Retinal pigment epithelial cell (primary cell): ENCODE measurements around the gene BCL2L11.

Source experiments
- DNase-seq: peaks from one replicate; pipeline ENCODE4 v3.0.0-alpha.2; 2010; ENCODE audit warnings: low read depth
- H3K4me3 ChIP-seq: 2 replicates; pipeline ENCODE4 v1.5.1; 2011; ENCODE audit warnings: mild to moderate bottlenecking, low read length, control low read depth, moderate library complexity
- CTCF ChIP-seq: conservative IDR thresholded peaks from 2 replicates; pipeline ENCODE4 v1.5.1; 2011; ENCODE audit warnings: low read depth, low read length, control low read depth, inconsistent platforms

BCL2L11 gene

GRCh38 chr2:111145103-111145760 is 24.5 kb downstream of the BCL2L11 start:
- DNase-seq, result no peak

GRCh38 chr2:111145951-111146350 is 25.2 kb downstream of the BCL2L11 start:
- no peak for TF ChIP-seq CTCF
- DNase-seq, result no peak
- no peak overlapping the region for H3K4me3 ChIP-seq

More at GRCh38 chr2:111145103-111145760, 24.5 kb downstream of the BCL2L11 start:
- no peak overlapping the region for H3K4me3 ChIP-seq
- no peak for TF ChIP-seq CTCF

- no peak for TF ChIP-seq CTCF
- H3K4me3 ChIP-seq, result no peak overlapping the region
- DNase-seq, result no peak
These were observed 27.6 kb downstream of the BCL2L11 start for GRCh38 chr2:111148225-111148873.

DNA sequence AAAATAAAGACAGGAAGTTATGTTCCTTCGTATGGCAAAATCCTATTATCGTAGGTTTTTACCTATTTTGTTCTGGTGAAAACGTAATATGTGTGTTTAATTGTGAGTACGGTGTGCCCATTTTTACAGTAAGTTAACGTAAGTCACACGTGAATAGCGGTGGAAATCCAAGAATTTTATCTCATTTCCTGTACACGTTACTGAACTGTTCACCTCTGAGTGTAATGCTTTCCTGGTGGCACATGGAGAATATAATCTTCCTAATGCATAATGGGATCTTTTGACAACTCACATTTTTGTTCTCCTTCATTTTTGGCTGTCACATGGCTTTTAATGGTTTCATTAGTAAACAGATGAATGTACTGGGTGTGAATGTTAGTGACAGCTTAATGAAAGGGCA is 28.2 kb downstream of the BCL2L11 start:
- no peak for TF ChIP-seq CTCF
- no peak for DNase-seq
- H3K4me3 ChIP-seq, result no peak overlapping the region

DNA sequence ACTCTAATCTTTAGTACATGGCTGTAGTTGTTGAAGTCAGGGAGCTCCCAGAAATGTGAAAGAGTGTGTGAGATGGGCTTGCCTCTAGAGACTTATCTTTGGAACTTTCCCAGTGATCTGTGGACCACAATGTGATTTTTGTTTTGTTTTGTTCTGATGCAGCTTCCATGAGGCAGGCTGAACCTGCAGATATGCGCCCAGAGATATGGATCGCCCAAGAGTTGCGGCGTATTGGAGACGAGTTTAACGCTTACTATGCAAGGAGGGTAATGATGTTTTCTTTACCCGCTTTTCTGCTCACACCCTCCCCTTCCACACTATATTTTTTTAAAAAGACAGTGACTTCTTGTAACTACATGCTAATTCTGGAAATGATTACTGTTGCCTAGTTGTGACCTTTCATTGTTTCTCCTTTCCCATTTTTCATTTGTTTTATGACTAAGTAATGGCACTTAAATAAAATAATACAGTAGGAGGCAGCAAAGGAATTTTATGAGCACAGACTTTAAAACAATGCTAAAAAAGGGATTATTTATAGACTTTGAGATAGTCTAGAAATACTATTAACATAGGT is 29.3 kb downstream of the BCL2L11 start:
- no peak for TF ChIP-seq CTCF
- DNase-seq, result no peak
- no peak overlapping the region for H3K4me3 ChIP-seq

- H3K4me3 ChIP-seq, result no peak overlapping the region
- no peak for TF ChIP-seq CTCF
- no peak for DNase-seq
These were observed 34.0 kb downstream of the BCL2L11 start for GRCh38 chr2:111154758-111155157.

- H3K4me3 ChIP-seq, result no peak overlapping the region
- no peak for DNase-seq
- TF ChIP-seq CTCF, result no peak
These were observed 34.9 kb downstream of the BCL2L11 start for GRCh38 chr2:111155610-111156009.
